HEK293T (cell line): Measurements from ENCODE around the gene ADAP1.
A peak's percentile ranks its signal among the peaks of the same experiment; 100 is the strongest.
"Not testable (repeated sequence)": the region's sequence is repeated elsewhere in the genome, so short reads cannot be mapped to it uniquely, and the experiment has no call there.

Experiments used
- CTCF ChIA-PET: fragments of 350-600 bp; formaldehyde crosslinking; extraction: SDS; loops from one replicate; lab custom pipeline; 2021; ENCODE audit warnings: antibody characterized with exemption, inconsistent platforms; lab: Yijun Ruan, JAX
- POLR2A ChIA-PET: fragments of 350-600 bp; formaldehyde crosslinking; extraction: SDS; loops from one replicate; lab custom pipeline; 2020; ENCODE audit warnings: antibody characterized with exemption, inconsistent platforms; lab: Yijun Ruan, JAX
- DNase-seq: peaks from one replicate; pipeline ENCODE4 v3.0.0; 2012; ENCODE audit warnings: mixed read lengths; ENCODE audit errors: extremely low spot score
- ARNT ChIP-seq: fragments of 450-650 bp; IDR thresholded peaks from 2 replicates; pipeline ENCODE4 v1.6.1; 2017; ENCODE audit warnings: mild to moderate bottlenecking
- BHLHE40 ChIP-seq: fragments of 450-650 bp; IDR thresholded peaks from 2 replicates; pipeline ENCODE4 v1.6.1; 2016; ENCODE audit warnings: mild to moderate bottlenecking, moderate library complexity, borderline replicate concordance
- CTBP1 ChIP-seq: fragments of 450-650 bp; IDR thresholded peaks from 2 replicates; pipeline ENCODE4 v1.6.1; 2016; ENCODE audit warnings: borderline replicate concordance
- ELF4 ChIP-seq: fragments of 450-650 bp; IDR thresholded peaks from 2 replicates; pipeline ENCODE4 v1.6.1; 2017; ENCODE audit warnings: antibody characterized with exemption
- FOXA1 ChIP-seq: fragments of 450-650 bp; IDR thresholded peaks from 2 replicates; pipeline ENCODE4 v1.6.1; 2016; ENCODE audit warnings: mild to moderate bottlenecking
- FOXK2 ChIP-seq: fragments of 450-650 bp; IDR thresholded peaks from 2 replicates; pipeline ENCODE4 v1.6.1; 2016; ENCODE audit warnings: mild to moderate bottlenecking
- FOXM1 ChIP-seq: fragments of 450-650 bp; IDR thresholded peaks from 2 replicates; pipeline ENCODE4 v1.6.1; 2017; ENCODE audit warnings: mild to moderate bottlenecking, borderline replicate concordance
- HDGF ChIP-seq: fragments of 450-650 bp; IDR thresholded peaks from 2 replicates; pipeline ENCODE4 v1.6.1; 2017; ENCODE audit warnings: antibody characterized with exemption, borderline replicate concordance
- L3MBTL2 ChIP-seq: fragments of 450-650 bp; conservative IDR thresholded peaks from 2 replicates; pipeline ENCODE4 v1.6.1; 2016; ENCODE audit warnings: mild to moderate bottlenecking
- LEF1 ChIP-seq: fragments of 450-650 bp; IDR thresholded peaks from 2 replicates; pipeline ENCODE4 v1.6.1; 2017; ENCODE audit warnings: mild to moderate bottlenecking, borderline replicate concordance
- NFRKB ChIP-seq: fragments of 450-650 bp; IDR thresholded peaks from 2 replicates; pipeline ENCODE4 v1.6.1; 2016; ENCODE audit warnings: mild to moderate bottlenecking, moderate library complexity
- SP1 ChIP-seq: fragments of 450-650 bp; IDR thresholded peaks from 2 replicates; pipeline ENCODE4 v1.6.1; 2017
- SUZ12 ChIP-seq: fragments of 450-650 bp; IDR thresholded peaks from 2 replicates; pipeline ENCODE4 v1.6.1; 2016; ENCODE audit warnings: mild to moderate bottlenecking
- TARDBP ChIP-seq: fragments of 450-650 bp; IDR thresholded peaks from 2 replicates; pipeline ENCODE4 v1.6.1; 2016
- ZNF384 ChIP-seq: fragments of 450-650 bp; IDR thresholded peaks from 2 replicates; pipeline ENCODE4 v1.6.1; 2016
- TF ChIP-seq, protein P1 (sequence below): fragments of 450-650 bp; IDR thresholded peaks from 2 replicates; pipeline ENCODE4 v1.6.1; 2016

ADAP1 gene

DNA sequence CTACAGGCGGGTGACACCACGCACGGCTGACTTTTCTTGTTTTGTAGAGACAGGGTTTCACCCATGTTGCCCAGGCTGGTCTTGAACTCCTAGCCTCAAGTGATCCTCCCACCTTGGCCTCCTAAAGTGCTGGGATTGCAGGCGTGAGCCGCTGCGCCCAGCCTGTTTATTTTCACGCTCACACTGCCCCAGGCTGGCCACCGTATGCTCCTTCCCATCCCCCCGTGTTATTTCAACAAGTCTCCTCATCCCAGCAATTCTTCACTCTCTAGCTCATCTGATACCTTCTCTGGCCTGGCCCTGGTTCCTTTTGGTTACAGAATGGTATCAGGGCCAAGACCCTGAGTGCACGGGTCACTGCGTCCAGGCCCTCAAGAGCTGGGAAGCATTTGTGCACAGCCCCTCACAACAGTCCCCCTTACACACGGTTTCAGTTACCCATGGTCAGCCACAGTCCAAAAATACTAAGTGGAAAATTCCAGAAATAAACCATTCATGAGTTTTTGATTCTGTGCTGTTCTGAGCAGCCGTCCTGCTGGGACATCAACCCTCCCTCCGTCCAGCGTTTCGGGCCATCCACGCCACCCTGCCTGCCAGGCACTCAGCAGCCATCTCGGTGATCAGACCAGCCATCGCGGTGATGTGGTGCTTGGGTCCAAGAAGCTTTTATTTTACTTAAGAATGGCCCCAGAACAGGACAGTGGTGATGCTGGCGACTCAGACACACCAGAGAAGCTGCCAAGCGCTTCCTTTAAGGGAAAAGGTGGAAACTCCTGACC, 12.0 kb upstream of the ADAP1 start:
- DNase-seq, result no peak
- ChIA-PET CTCF (no interaction called here), POLR2A (no interaction called here)
- no peak for TF ChIP-seq FOXK2
- no peak for TF ChIP-seq CTBP1
- TF ChIP-seq BHLHE40, result no peak
- TF ChIP-seq LEF1, result no peak
- TF ChIP-seq, protein P1, sequence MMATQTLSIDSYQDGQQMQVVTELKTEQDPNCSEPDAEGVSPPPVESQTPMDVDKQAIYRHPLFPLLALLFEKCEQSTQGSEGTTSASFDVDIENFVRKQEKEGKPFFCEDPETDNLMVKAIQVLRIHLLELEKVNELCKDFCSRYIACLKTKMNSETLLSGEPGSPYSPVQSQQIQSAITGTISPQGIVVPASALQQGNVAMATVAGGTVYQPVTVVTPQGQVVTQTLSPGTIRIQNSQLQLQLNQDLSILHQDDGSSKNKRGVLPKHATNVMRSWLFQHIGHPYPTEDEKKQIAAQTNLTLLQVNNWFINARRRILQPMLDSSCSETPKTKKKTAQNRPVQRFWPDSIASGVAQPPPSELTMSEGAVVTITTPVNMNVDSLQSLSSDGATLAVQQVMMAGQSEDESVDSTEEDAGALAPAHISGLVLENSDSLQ, result no peak
- TF ChIP-seq SUZ12, result no peak
- no peak for TF ChIP-seq ZNF384
- TF ChIP-seq ARNT, result no peak
- TF ChIP-seq FOXM1, result no peak
- TF ChIP-seq SP1, result no peak
- TF ChIP-seq HDGF, result no peak
- TF ChIP-seq ELF4, result no peak
- no peak for TF ChIP-seq NFRKB
- TF ChIP-seq TARDBP, result no peak
- no peak for TF ChIP-seq L3MBTL2
- TF ChIP-seq FOXA1, result no peak

DNA sequence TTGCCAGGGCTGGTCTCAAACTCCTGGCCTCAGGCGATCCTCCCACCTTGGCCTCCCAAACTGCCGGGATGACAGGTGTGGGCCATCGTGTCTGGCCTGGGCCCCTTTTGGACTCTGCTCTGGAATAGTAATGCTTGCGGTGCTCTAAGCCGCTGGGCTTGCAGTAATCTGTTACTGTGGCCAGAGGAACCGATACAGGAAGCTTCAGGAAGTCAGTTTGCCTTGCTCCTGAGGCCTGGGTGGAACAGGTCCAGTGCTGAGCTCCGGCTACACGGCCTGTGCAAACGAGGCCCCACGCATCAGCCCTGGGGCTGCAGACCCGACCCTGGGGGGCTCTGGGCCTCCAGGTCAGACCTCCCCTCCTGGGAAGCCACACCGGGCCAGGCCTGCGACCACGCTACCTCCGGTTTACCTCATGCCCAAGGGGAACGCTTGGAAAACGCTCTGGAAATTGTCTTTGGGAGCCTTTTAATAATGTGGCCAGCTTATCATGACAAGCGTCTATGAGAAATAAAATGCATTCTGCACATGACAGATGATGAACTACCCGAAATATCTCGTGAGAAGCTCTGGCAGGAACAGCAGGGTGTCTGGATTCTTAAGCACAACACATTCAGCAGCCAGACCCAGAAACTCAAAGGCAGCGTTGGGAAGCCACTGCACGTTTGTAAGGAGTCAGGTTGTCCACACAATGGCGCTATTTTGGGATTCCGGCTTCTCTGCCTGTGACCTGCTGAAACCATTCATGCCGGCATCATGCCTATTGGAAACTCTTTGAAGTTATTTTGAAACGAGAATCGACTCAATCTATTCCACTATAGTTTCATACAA, 10.1 kb upstream of the ADAP1 start:
- TF ChIP-seq FOXK2 (no peak), HDGF (no peak), L3MBTL2 (no peak), CTBP1 (no peak), NFRKB (no peak), ELF4 (no peak), ARNT (peak; percentile 76; the same call in 1 of the 2 replicates), FOXM1 (no peak)
- TF ChIP-seq, protein P1, result no peak
- CTCF ChIA-PET, result no interaction called here
- peak; percentile 48 for DNase-seq
- POLR2A ChIA-PET, result no interaction called here

DNA sequence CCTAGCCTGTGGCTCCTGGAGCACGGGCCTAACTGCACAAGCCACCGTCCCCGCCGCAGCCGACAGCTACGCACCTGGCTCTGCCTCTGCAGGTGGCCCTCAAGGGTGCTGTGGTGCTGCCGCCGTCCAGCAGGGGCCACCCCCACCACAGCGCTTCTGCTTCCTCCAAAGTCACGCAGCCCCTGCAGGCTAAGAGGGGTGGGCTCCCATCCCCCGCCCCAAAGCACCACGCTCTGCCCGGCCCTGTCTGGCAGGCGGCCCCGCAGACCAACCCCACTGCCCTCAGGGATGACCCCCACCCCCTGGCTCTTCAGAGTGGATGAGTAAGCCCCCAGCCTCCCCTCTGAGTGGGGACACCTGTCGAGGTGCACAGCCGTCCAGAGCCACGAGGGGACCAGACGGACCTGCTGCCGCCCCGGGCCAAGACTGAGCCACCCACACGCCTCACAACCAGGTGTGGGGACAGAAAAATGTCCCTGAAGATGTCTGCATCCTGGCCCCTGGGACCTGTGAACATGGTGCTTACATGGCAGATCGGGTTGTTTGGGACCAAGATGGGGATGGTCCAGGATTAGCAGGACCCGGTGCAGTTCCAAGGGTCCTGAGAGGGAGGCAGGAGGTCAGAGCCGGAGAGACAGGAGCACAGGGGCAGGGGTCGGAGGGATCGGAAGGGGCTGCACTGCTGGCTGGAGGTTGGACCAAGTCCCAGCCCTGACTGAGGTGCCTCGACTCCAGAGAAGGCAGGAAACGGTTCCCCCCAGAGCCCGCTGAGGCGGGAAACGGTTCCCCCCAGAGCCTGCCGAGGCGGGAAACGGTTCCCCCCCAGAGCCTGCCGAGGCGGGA, 9.0 kb upstream of the ADAP1 start:
- DNase-seq, result no peak
- CTCF ChIA-PET, result no interaction called here
- no peak for TF ChIP-seq ZNF384
- TF ChIP-seq HDGF, result no peak
- TF ChIP-seq FOXM1, result no peak
- TF ChIP-seq NFRKB, result no peak
- TF ChIP-seq CTBP1, result no peak
- no peak for TF ChIP-seq SP1
- POLR2A ChIA-PET, result no interaction called here

DNA sequence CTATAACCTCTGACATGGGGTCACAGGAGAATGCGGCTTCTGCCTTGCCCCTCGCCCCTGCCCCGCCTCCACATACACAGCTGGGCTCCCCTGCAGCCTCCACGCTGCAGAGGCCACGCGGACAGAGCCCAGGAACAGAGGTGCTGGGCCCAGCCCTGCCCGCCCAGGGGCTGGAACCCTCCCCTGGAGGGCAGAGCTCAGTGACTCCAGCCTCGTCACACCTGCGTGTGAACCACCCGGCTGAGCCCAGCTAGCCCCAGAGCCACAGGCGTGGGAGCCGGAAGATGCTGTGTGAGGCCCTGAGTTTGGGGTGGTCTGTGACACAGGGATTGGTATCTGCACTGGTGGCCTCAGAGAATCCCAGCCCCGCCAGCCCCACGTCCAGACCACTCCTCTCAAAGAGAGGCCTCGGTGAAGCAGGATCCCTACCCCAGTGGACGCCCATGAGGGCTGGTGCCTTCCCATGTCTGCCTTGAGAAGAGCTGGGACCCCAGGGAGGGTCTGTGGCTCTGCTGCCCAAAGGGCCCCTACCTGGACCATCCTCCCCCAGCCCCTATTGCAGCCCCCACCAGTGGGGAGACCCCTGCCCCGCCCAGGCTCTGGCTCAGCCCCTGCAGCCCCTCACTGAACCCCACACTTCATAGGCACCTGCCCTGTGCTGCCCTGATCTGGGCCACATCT, 8.1 kb upstream of the ADAP1 start:
- ChIA-PET POLR2A (interaction anchor here (1.0 kb wide), 1 partner anchor 12 kb away, joined by 3 read pairs; the partner anchor contains the start of gene COX19), CTCF (no interaction called here)
- TF ChIP-seq TARDBP, result no peak
- TF ChIP-seq L3MBTL2, result no peak
- no peak for TF ChIP-seq ELF4
- TF ChIP-seq NFRKB, result no peak
- no peak for TF ChIP-seq BHLHE40
- DNase-seq, result no peak

DNA sequence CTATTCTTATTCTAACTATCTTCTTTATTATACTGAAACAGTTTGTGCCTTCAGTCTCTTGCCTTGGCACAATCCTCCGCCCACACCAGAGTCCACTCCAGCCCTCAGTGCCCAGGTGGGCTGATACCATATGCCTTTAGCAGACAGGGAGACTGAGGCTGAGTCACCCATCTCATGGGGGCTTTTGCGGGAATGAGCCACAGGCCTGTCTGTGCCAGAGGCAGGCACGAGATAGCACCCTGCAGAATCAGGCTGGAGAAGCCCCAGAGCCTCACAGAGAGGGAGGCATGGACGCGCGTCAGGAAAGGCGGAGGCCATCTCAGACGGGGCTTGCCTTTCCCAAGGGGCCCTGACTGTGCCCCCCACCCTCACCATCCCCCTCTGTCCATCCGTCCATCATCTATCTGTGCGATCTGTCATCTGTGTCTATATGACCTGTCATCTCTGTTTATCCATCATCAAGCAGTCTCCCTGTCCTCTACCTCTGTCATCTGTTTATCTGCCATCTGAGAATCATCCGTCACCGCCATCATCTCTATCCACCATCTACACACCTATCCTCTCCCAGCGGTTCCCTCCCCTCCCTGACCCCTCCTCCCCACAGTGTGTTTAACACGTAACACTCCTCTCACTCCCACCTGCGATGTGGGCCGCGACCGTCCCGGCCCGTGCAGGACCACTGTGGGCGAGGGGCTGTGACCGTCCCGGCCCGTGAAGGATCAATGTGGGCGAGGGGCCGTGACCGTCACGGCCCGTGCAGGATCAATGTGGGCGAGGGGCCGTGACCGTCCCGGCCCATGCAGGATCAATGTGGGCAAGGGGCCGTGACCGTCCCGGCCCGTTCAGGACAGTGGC, 7.3 kb upstream of the ADAP1 start:
- ChIA-PET CTCF (no interaction called here), POLR2A (interaction anchor here (1.0 kb wide), 1 partner anchor 13 kb away, joined by 3 read pairs; the partner anchor contains the start of gene COX19)
- DNase-seq, result no peak

DNA sequence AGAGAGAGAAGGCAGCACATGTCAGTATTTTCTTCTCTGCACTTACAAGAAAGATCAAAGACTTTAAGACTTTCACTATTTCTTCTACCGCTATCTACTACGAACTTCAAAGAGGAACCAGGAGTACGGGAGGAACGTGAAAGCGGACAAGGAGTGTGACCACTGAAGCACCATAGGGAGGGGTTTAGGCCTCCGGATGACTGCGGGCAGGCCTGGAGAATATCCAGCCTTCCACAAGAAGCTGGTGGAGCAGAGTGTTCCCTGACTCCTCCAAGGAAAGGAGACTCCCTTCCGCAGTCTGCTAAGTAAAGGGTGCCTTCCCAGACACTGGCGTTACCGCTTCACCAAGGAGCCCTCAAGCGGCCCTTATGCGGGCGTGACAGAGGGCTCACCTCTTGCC, 6.5 kb upstream of the ADAP1 start:
- DNase-seq, POLR2A ChIA-PET, CTCF ChIA-PET: not testable (repeated sequence)

More for the DNA sequence above, 7.3 kb upstream of the ADAP1 start:
- TF ChIP-seq ARNT (no peak), CTBP1 (no peak), TARDBP (no peak), HDGF (no peak), SP1 (no peak), FOXA1 (no peak), BHLHE40 (no peak), ELF4 (no peak), FOXM1 (no peak), NFRKB (no peak), L3MBTL2 (no peak), ZNF384 (no peak), SUZ12 (no peak), FOXK2 (no peak), LEF1 (no peak)
- TF ChIP-seq, protein P1, result no peak
